OCI-LY1 (cell line): ENCODE data around the gene WFS1.

Experiments used
- EZH2 ChIP-seq: fragments of 200-600 bp; sonication (generic), shearing (Covaris generic); IDR thresholded peaks from 2 replicates; pipeline ENCODE4 v1.8.0; 2017; ENCODE audit warnings: borderline replicate concordance, mixed run types, mild to moderate bottlenecking, antibody characterized with exemption, low read length, moderate library complexity, mixed read lengths
- TF ChIP-seq, protein P1 (sequence below): fragments of 200-600 bp; sonication (generic), shearing (Covaris generic); IDR thresholded peaks from 2 replicates; pipeline ENCODE4 v1.5.1; 2017; ENCODE audit warnings: mild to moderate bottlenecking, antibody characterized with exemption, low read length, moderate library complexity, mixed read lengths

DNA sequence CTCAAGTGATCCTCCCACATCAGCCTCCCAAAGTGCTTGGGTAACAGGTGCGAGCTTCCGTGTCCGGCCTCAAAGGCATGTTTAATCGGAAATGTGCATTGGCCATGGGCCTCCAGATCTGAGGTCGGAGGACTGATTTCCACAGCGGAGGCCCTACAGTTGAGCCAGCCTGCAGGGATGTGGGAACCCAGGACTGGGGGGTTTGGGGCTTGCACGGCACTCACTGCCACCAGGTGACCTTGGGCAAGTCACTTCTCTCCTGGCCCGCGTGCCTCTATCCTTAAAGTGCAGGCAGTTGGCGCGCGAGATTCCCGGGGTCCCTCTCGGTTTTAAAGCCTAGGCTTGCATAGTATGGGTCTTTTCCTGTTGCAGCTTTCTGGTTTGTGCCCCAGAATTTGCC lies 18.3 kb upstream of the WFS1 start:
- TF ChIP-seq, protein P1, sequence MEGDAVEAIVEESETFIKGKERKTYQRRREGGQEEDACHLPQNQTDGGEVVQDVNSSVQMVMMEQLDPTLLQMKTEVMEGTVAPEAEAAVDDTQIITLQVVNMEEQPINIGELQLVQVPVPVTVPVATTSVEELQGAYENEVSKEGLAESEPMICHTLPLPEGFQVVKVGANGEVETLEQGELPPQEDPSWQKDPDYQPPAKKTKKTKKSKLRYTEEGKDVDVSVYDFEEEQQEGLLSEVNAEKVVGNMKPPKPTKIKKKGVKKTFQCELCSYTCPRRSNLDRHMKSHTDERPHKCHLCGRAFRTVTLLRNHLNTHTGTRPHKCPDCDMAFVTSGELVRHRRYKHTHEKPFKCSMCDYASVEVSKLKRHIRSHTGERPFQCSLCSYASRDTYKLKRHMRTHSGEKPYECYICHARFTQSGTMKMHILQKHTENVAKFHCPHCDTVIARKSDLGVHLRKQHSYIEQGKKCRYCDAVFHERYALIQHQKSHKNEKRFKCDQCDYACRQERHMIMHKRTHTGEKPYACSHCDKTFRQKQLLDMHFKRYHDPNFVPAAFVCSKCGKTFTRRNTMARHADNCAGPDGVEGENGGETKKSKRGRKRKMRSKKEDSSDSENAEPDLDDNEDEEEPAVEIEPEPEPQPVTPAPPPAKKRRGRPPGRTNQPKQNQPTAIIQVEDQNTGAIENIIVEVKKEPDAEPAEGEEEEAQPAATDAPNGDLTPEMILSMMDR: no peak
- TF ChIP-seq EZH2: no peak
